Upper lobe of left lung (tissue), 4 donors: Measurements from ENCODE around the gene UBAC2.

Experiments
- EP300 ChIP-seq, 4 donors: sonication (generic); formaldehyde crosslinking; IDR thresholded peaks; one replicate each; pipeline ENCODE4 v1.5.1; 2017; ENCODE audit warnings: antibody characterized with exemption in 4 of 4, control low read depth in 2 of 4
- POLR2A ChIP-seq, 4 donors: fragments of 450-650 bp; IDR thresholded peaks; one replicate each; pipeline ENCODE4 v1.5.1; 2016 to 2017; ENCODE audit warnings: antibody characterized with exemption in 4 of 4, mild to moderate bottlenecking in 2 of 4
- POLR2AphosphoS5 ChIP-seq, 2 donors: sonication (generic); formaldehyde crosslinking; IDR thresholded peaks; one replicate each; pipeline ENCODE4 v1.5.1; 2017; ENCODE audit warnings: antibody characterized with exemption in 2 of 2
- TF ChIP-seq, protein P1 (sequence below), 6 experiments: fragments of 450-650 bp in 4 of 6; fragments of 200-600 bp in 2 of 6; sonication (generic) in 2 of 6; IDR thresholded peaks; one replicate each; pipeline ENCODE4 v1.5.1; 2016 to 2019; ENCODE audit warnings: antibody characterized with exemption in 6 of 6

DNA sequence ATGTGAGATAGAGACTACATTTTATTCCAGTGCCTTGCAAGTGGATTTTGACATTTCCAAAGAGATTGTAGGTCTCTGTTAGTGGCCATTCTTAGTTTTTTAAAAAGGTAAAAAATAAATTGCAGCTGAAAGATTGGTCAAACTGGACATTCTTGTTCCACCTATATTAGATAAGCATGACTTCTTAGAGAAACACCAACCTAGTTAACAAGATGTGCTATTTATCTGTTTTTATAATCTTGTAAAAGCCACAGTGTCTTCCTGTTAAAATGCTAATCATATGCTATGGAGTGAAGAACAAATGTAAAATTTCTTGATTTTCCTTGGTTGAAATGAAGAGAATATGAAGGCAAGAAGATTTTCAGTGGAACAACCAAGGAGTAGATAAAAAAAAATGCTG is 140.0 kb downstream of the UBAC2 start:
- TF ChIP-seq, protein P1, sequence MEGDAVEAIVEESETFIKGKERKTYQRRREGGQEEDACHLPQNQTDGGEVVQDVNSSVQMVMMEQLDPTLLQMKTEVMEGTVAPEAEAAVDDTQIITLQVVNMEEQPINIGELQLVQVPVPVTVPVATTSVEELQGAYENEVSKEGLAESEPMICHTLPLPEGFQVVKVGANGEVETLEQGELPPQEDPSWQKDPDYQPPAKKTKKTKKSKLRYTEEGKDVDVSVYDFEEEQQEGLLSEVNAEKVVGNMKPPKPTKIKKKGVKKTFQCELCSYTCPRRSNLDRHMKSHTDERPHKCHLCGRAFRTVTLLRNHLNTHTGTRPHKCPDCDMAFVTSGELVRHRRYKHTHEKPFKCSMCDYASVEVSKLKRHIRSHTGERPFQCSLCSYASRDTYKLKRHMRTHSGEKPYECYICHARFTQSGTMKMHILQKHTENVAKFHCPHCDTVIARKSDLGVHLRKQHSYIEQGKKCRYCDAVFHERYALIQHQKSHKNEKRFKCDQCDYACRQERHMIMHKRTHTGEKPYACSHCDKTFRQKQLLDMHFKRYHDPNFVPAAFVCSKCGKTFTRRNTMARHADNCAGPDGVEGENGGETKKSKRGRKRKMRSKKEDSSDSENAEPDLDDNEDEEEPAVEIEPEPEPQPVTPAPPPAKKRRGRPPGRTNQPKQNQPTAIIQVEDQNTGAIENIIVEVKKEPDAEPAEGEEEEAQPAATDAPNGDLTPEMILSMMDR (IDR thresholded peaks at IDR 0.05), result no peak
- no peak for TF ChIP-seq POLR2AphosphoS5 (IDR thresholded peaks at IDR 0.05)
- no peak for TF ChIP-seq POLR2A (IDR thresholded peaks at IDR 0.05)
- no peak for TF ChIP-seq EP300 (IDR thresholded peaks at IDR 0.05)
